K562 (cell line): ENCODE data around the gene FOSL2. TPM values are rescaled to one million over a fixed set of nuclear protein-coding genes. Genes with fewer than 3 reads are reported as not detected.

ENCODE experiments used
- CXXC5 ChIP-seq: fragments of 250-450 bp; sonication (Bioruptor Pico); IDR thresholded peaks from 2 replicates; pipeline ENCODE4 v1.8.0; 2022; ENCODE audit warnings: inconsistent platforms, mild to moderate bottlenecking, moderate library complexity
- ILK ChIP-seq: fragments of 450-650 bp; IDR thresholded peaks from 2 replicates; pipeline ENCODE4 v1.6.1; 2016; ENCODE audit warnings: missing genetic modification characterization, low read depth, mild to moderate bottlenecking, missing compliant biosample characterization, moderate library complexity, borderline replicate concordance
- MED1 ChIP-seq: sonication (generic); formaldehyde crosslinking; IDR thresholded peaks from 2 replicates; pipeline ENCODE4 v1.8.1; 2023; ENCODE audit warnings: missing genetic modification reagents, borderline replicate concordance
- PCBP2 ChIP-seq: fragments of 200-400 bp; formaldehyde crosslinking; IDR thresholded peaks from 2 replicates; pipeline ENCODE4 v1.6.1; 2018; ENCODE audit warnings: low read length, low read depth, mild to moderate bottlenecking, moderate library complexity; ENCODE audit not compliant: poor library complexity, severe bottlenecking
- TGIF2 ChIP-seq: sonication (generic); formaldehyde crosslinking; IDR thresholded peaks from 2 replicates; pipeline ENCODE4 v1.8.1; 2022; ENCODE audit warnings: mild to moderate bottlenecking, missing genetic modification reagents, moderate library complexity
- ZNF785 ChIP-seq: fragments of 250-450 bp; sonication (Bioruptor Pico); IDR thresholded peaks from 2 replicates; pipeline ENCODE4 v1.4.0; 2020; ENCODE audit warnings: mild to moderate bottlenecking
- polyA plus RNA-seq, 8 experiments: library from polyadenylated mRNA; depleted of rRNA in 4 of 8; stranded (reverse) in 5 of 8; unstranded in 3 of 8; fragments of >200 nt; fragmentation: Nextera tagmentation in 2 of 8; fragmentation: Illumina TruSeq in 1 of 8; extraction: Ambion mirVana in 2 of 8; extraction: Trizol in 1 of 8; gene quantifications; 2 replicates each; pipeline versions ENCODE4 v1.2.1 to v1.2.3, GENCODE V29; 2011 to 2014; ENCODE audit warnings: inconsistent platforms in 1 of 8, missing spikeins in 1 of 8
- total RNA-seq, 7 experiments: library from RNA; depleted of rRNA in 6 of 7; stranded (reverse); fragments of >200 nt in 6 of 7; fragmentation: Illumina TruSeq in 2 of 7; extraction: Trizol in 2 of 7; gene quantifications; 2 replicates each; pipeline versions ENCODE4 v1.2.1 to v1.2.3, GENCODE V29; 2011 to 2021; ENCODE audit warnings: low replicate concordance in 1 of 7
- TF ChIP-seq, protein P1 (sequence below): fragments of 250-450 bp; sonication (Bioruptor Pico); IDR thresholded peaks from 2 replicates; pipeline ENCODE4 v1.4.0; 2020; ENCODE audit warnings: mild to moderate bottlenecking
- TF ChIP-seq, protein P2 (sequence below): fragments of 250-450 bp; sonication (Bioruptor Pico); IDR thresholded peaks from 2 replicates; pipeline ENCODE4 v1.8.0; 2022; ENCODE audit warnings: moderate library complexity, mild to moderate bottlenecking, inconsistent platforms

Gene FOSL2
- total and polyA plus RNA-seq, 9 of the 15 experiments (the other 6 are each of a cell fraction or from before 2014, with no cell fraction given) = 0.04 to 2.9 (median 0.80) TPM

DNA sequence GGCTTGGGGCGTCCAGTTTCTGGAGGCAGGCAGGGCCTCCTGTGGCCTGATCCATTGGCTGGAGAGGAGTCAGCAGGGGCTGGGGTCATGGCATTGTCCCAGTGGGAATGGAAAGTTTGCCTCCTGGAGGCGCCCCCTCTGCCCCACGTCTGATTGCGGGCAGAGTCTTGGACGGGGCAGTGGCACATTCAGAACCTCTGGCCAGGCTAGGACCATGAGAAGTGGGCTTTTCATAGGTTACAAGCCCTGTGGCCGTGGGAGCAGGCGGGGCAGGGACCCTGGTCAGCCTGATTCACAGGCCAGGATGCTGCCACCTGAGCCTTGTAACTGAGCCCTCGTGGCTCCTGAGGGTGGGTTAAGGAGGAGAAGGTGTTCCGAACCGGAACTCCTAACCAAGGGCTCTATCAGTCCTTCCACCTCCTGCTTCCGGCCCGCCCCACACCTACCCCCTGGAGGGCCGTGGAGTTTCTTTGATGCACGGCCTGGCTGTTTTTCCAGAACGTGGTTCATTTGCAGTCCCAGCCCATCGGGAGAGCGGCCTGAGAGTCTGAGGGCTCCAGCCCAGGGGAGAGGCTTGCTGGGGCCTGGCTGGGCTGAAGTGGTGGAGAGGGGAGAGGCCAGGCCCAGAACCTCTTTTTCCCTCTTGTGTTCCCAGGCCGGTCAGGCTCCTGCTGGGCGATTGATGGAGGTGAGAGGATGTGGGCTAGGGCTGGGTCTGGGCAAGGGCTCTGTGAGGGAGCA lies 59.3 kb downstream of the FOSL2 start (continued):
- TF ChIP-seq MED1 (CRISPR knock-in tag) (no peak), ZNF785 (CRISPR knock-in tag) (no peak), CXXC5 (CRISPR knock-in tag) (no peak), PCBP2 (no peak), TGIF2 (CRISPR knock-in tag) (no peak), ILK (tag) (no peak)
- TF ChIP-seq, protein P1, sequence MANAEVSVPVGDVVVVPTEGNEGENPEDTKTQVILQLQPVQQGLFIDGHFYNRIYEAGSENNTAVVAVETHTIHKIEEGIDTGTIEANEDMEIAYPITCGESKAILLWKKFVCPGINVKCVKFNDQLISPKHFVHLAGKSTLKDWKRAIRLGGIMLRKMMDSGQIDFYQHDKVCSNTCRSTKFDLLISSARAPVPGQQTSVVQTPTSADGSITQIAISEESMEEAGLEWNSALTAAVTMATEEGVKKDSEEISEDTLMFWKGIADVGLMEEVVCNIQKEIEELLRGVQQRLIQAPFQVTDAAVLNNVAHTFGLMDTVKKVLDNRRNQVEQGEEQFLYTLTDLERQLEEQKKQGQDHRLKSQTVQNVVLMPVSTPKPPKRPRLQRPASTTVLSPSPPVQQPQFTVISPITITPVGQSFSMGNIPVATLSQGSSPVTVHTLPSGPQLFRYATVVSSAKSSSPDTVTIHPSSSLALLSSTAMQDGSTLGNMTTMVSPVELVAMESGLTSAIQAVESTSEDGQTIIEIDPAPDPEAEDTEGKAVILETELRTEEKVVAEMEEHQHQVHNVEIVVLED (CRISPR knock-in tag) = no peak
- TF ChIP-seq, protein P2, sequence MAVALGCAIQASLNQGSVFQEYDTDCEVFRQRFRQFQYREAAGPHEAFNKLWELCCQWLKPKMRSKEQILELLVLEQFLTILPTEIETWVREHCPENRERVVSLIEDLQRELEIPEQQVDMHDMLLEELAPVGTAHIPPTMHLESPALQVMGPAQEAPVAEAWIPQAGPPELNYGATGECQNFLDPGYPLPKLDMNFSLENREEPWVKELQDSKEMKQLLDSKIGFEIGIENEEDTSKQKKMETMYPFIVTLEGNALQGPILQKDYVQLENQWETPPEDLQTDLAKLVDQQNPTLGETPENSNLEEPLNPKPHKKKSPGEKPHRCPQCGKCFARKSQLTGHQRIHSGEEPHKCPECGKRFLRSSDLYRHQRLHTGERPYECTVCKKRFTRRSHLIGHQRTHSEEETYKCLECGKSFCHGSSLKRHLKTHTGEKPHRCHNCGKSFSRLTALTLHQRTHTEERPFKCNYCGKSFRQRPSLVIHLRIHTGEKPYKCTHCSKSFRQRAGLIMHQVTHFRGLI (CRISPR knock-in tag) = no peak
